ENCODE measurements around the gene GRIA1.

DNA sequence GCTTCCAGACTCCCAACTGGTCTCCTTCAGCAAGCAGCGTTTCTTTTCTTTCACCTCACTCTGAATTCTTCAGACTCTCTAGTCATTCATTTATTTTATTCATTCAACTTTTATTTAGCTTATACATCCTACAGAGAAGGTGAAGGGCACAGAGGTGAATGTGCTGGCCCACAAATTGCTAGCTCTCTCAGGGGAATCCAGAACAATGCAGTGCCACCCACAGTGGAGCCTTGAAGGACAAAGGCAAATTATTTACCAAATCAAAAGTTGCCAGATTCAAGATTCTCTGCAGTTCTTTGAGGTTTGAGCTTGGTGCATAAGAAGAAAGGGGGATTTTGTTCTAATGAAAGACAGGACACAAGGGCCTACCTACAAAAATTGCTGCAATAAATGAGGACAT lies 29.7 kb downstream of the GRIA1 start:
- no peak for TF ChIP-seq CTCF (IDR thresholded peaks at IDR 0.05)
- TF ChIP-seq POLR2A (IDR thresholded peaks at IDR 0.05), result no peak
